HepG2 (cell line): ENCODE results near the gene MAJIN. TPM values are rescaled to one million over a fixed set of nuclear protein-coding genes. Genes with fewer than 3 reads are reported as not detected.

Experiments
- ATAC-seq: fragments of 200-7000 bp; cut with Tn5 transposase; 3 replicates; pipeline ENCODE4 v1.9.1; 2020; ENCODE audit warnings: mild to moderate bottlenecking, moderate library complexity
- BruUV-seq: library from RNA; stranded (reverse); fragments of 400-500 nt; replicated peaks from 2 replicates; lab custom pipeline; 2021; lab: Mats Ljungman, UMichigan
- CTCF ChIA-PET: fragments of 300-600 bp; formaldehyde crosslinking; extraction: SDS; loops from one replicate; lab custom pipeline; 2021; ENCODE audit warnings: low total read pairs, inconsistent platforms, low intra/inter-chr PET ratio; lab: Yijun Ruan, JAX
- POLR2A ChIA-PET: fragments of 350-600 bp; sonication (Branson Sonifier 250); formaldehyde crosslinking; loops from one replicate; lab custom pipeline; 2020; ENCODE audit warnings: antibody characterized with exemption, inconsistent platforms; lab: Yijun Ruan, JAX
- DNase-seq: peaks from one replicate; pipeline ENCODE4 v3.0.0-alpha.2; 2015; ENCODE audit warnings: low spot score
- FAIRE-seq: peaks from 3 replicates; lab custom pipeline; 2011; peaks lifted over from hg19 to GRCh38; lab: Jason Lieb, UNC
- H2AFZ ChIP-seq: one replicate; pipeline ENCODE4 v1.6.1; 2011; ENCODE audit warnings: low read length, inconsistent platforms
- H3K27ac ChIP-seq: fragments of 300-600 bp; 3 replicates; pipeline ENCODE4 v1.8.0; 2011; ENCODE audit warnings: mixed run types, mild to moderate bottlenecking, mixed read lengths, low read length, inconsistent platforms; ENCODE audit not compliant: insufficient read depth; ENCODE audit errors: extremely low read length
- H3K27me3 ChIP-seq, 2 experiments: fragments of 200-600 bp in 1 of 2; 2 replicates in 1 of 2; 3 replicates in 1 of 2; pipeline versions ENCODE4 v1.6.0 to v1.8.0; 2011; ENCODE audit warnings: low read length in 2 of 2, mild to moderate bottlenecking in 2 of 2, moderate library complexity in 2 of 2, inconsistent platforms in 1 of 2; ENCODE audit not compliant: insufficient read depth in 2 of 2, control insufficient read depth in 1 of 2
- H3K36me3 ChIP-seq, 2 experiments: fragments of 200-600 bp in 1 of 2; replicated peaks in 1 of 2; 2 replicates in 1 of 2; 3 replicates in 1 of 2; pipeline versions ENCODE4 v1.5.1 to v1.8.0; 2011; ENCODE audit warnings: low read length in 2 of 2, inconsistent platforms in 1 of 2; ENCODE audit not compliant: insufficient read depth in 2 of 2, control insufficient read depth in 1 of 2
- H3K4me1 ChIP-seq: 2 replicates; pipeline ENCODE4 v1.5.1; 2012; ENCODE audit warnings: low read length, inconsistent platforms; ENCODE audit not compliant: insufficient read depth
- H3K4me2 ChIP-seq: 2 replicates; pipeline ENCODE4 v1.6.0; 2011; ENCODE audit warnings: low read depth, low read length, inconsistent platforms
- H3K4me3 ChIP-seq, 3 experiments: fragments of 200-600 bp in 1 of 3; sonication (generic), shearing (Covaris generic) in 1 of 3; replicated peaks in 1 of 3; 2 replicates each; pipeline ENCODE4 v1.5.1; 2011 to 2016; ENCODE audit warnings: low read length in 3 of 3, inconsistent platforms in 2 of 3, low read depth in 2 of 3, mild to moderate bottlenecking in 2 of 3, control low read depth in 1 of 3, mixed read lengths in 1 of 3; ENCODE audit not compliant: insufficient read depth in 1 of 3
- H3K79me2 ChIP-seq: one replicate; pipeline ENCODE4 v1.6.1; 2011; ENCODE audit warnings: low read length, inconsistent platforms; ENCODE audit not compliant: insufficient read depth
- H3K9ac ChIP-seq: 2 replicates; pipeline ENCODE4 v1.6.0; 2011; ENCODE audit warnings: mild to moderate bottlenecking, low read depth, low read length, inconsistent platforms; ENCODE audit not compliant: insufficient read depth
- H3K9me3 ChIP-seq: 2 replicates; pipeline ENCODE4 v1.5.1; 2012; ENCODE audit warnings: mild to moderate bottlenecking, low read length
- H4K20me1 ChIP-seq: 2 replicates; pipeline ENCODE4 v1.6.0; 2011; ENCODE audit warnings: inconsistent platforms, mild to moderate bottlenecking, low read length, moderate library complexity; ENCODE audit not compliant: insufficient read depth
- HBP1 ChIP-seq: IDR thresholded peaks from 2 replicates; pipeline ENCODE4 v1.6.1; 2016; ENCODE audit warnings: low read depth, control low read depth
- HNF4G ChIP-seq, 2 experiments: sonication (generic) in 1 of 2; formaldehyde crosslinking in 1 of 2; IDR thresholded peaks; 2 replicates each; pipeline versions ENCODE4 v1.4.0 to v1.6.1; 2011 to 2020; ENCODE audit warnings: borderline replicate concordance in 2 of 2, low read depth in 2 of 2, mild to moderate bottlenecking in 2 of 2, low read length in 1 of 2, missing genetic modification reagents in 1 of 2, moderate library complexity in 1 of 2
- KLF12 ChIP-seq: sonication (generic); formaldehyde crosslinking; IDR thresholded peaks from 2 replicates; pipeline ENCODE4 v1.4.0; 2020; ENCODE audit warnings: missing genetic modification reagents, borderline replicate concordance
- KLF6 ChIP-seq: IDR thresholded peaks from 2 replicates; pipeline ENCODE4 v1.8.0; 2016; ENCODE audit warnings: missing biosample characterization, missing genetic modification reagents
- ONECUT2 ChIP-seq: sonication (generic); formaldehyde crosslinking; IDR thresholded peaks from 2 replicates; pipeline ENCODE4 v1.4.0; 2020; ENCODE audit warnings: missing genetic modification reagents
- RBFOX2 ChIP-seq: fragments of 200-400 bp; formaldehyde crosslinking; IDR thresholded peaks from 2 replicates; pipeline ENCODE4 v1.6.1; 2017; ENCODE audit warnings: low read depth, mild to moderate bottlenecking, low read length
- RXRA ChIP-seq: sonication (generic); formaldehyde crosslinking; IDR thresholded peaks from 2 replicates; pipeline ENCODE4 v1.5.1; 2020; ENCODE audit warnings: missing genetic modification reagents
- SIX1 ChIP-seq: sonication (generic); formaldehyde crosslinking; IDR thresholded peaks from 2 replicates; pipeline ENCODE4 v1.4.0; 2020; ENCODE audit warnings: missing genetic modification reagents, borderline replicate concordance
- TEF ChIP-seq: sonication (generic); formaldehyde crosslinking; IDR thresholded peaks from 2 replicates; pipeline ENCODE4 v1.5.0; 2020; ENCODE audit warnings: missing genetic modification reagents
- ZMYM4 ChIP-seq: sonication (generic); formaldehyde crosslinking; IDR thresholded peaks from 2 replicates; pipeline ENCODE4 v1.8.1; 2023; ENCODE audit warnings: mild to moderate bottlenecking, missing genetic modification reagents
- ZNF530 ChIP-seq: sonication (generic); formaldehyde crosslinking; IDR thresholded peaks from 2 replicates; pipeline ENCODE4 v1.5.0; 2020; ENCODE audit warnings: low read depth, mild to moderate bottlenecking, missing genetic modification reagents
- ZSCAN20 ChIP-seq: sonication (generic); formaldehyde crosslinking; IDR thresholded peaks from 2 replicates; pipeline ENCODE4 v1.4.0; 2020; ENCODE audit warnings: missing genetic modification reagents, mild to moderate bottlenecking, borderline replicate concordance
- WGBS: methylation state at CpG from one replicate; pipeline ENCODE4 v1.1.6; 2017; ENCODE audit warnings: low lambda C conversion rate; 5-methylcytosine and 5-hydroxymethylcytosine counted together
- in situ Hi-C: cut with HindIII; loops from 2 replicates; pipeline ENCODE4 v1.10.0; 2017; ENCODE audit warnings: low pct_unique_long_range_greater_than_20kb; ENCODE audit not compliant: extremely low pct_ligation_motif_present
- intact Hi-C: fragments of 100-400 bp; cut with micrococcal nuclease; formaldehyde crosslinking; loops from one replicate; pipeline ENCODE4 v1.10.0; 2022; ENCODE audit not compliant: unreplicated experiment
- polyA plus RNA-seq, 8 experiments: library from polyadenylated mRNA; depleted of rRNA in 3 of 8; stranded (reverse) in 7 of 8; unstranded in 1 of 8; fragments of >200 nt; fragmentation: Illumina TruSeq in 4 of 8; extraction: Trizol in 4 of 8; gene quantifications; 2 replicates each; pipeline versions ENCODE4 v1.2.1 to v1.2.3, GENCODE V29; 2011 to 2016; ENCODE audit warnings: low read depth in 4 of 8, missing spikeins in 1 of 8, mixed read lengths in 1 of 8; ENCODE audit not compliant: insufficient read depth in 1 of 8
- total RNA-seq, 5 experiments: library from RNA; depleted of rRNA; stranded (reverse); fragments of >200 nt; fragmentation: Illumina TruSeq; extraction: Trizol; gene quantifications; 2 replicates each; pipeline ENCODE4 v1.2.3, GENCODE V29; 2016; ENCODE audit warnings: low read depth in 1 of 5
- TF ChIP-seq, protein P1 (sequence below): sonication (generic); formaldehyde crosslinking; IDR thresholded peaks from 2 replicates; pipeline ENCODE4 v1.4.0; 2020; ENCODE audit warnings: missing genetic modification reagents
- TF ChIP-seq, protein P2 (sequence below), 2 experiments: IDR thresholded peaks; 2 replicates each; pipeline ENCODE4 v1.6.1; 2011 to 2012; ENCODE audit warnings: low read length in 2 of 2, borderline replicate concordance in 1 of 2, low read depth in 1 of 2, mild to moderate bottlenecking in 1 of 2, moderate library complexity in 1 of 2

The MAJIN gene
- total and polyA plus RNA-seq, 2 of the 13 experiments (the other 11 are each of a cell fraction or from before 2014, with no cell fraction given), result not detected

- peak; percentile 91 for DNase-seq
- H3K4me3 ChIP-seq, result peak overlapping the region; percentile 80 to 96 (median 95)
- TF ChIP-seq ZSCAN20 (CRISPR knock-in tag) (no peak; the same call in 1 of the 2 replicates), TEF (no peak), HNF4G (IDR thresholded peaks at IDR 0.05; ENCODE audit: borderline replicate concordance, low read depth, low read length) (peak; percentile 96), HNF4G (CRISPR knock-in tag; IDR thresholded peaks at IDR 0.05; ENCODE audit: borderline replicate concordance, low read depth) (peak; percentile 83; the same call in 1 of the 2 replicates), KLF6 (CRISPR knock-in tag) (peak; percentile 72; the same call in 1 of the 2 replicates), RBFOX2 (peak; percentile 82), ONECUT2 (CRISPR knock-in tag) (peak; percentile 28), KLF12 (CRISPR knock-in tag) (peak; percentile 89; the same call in 1 of the 2 replicates), ZNF530 (CRISPR knock-in tag) (no peak), SIX1 (peak; percentile 62; the same call in 1 of the 2 replicates), HBP1 (CRISPR knock-in tag) (peak; percentile 44; the same call in 1 of the 2 replicates), RXRA (CRISPR knock-in tag) (peak; percentile 80), ZMYM4 (CRISPR knock-in tag) (peak; percentile 64)
- TF ChIP-seq, protein P1, sequence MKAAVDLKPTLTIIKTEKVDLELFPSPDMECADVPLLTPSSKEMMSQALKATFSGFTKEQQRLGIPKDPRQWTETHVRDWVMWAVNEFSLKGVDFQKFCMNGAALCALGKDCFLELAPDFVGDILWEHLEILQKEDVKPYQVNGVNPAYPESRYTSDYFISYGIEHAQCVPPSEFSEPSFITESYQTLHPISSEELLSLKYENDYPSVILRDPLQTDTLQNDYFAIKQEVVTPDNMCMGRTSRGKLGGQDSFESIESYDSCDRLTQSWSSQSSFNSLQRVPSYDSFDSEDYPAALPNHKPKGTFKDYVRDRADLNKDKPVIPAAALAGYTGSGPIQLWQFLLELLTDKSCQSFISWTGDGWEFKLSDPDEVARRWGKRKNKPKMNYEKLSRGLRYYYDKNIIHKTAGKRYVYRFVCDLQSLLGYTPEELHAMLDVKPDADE (CRISPR knock-in tag), result no peak
- TF ChIP-seq, protein P2, sequence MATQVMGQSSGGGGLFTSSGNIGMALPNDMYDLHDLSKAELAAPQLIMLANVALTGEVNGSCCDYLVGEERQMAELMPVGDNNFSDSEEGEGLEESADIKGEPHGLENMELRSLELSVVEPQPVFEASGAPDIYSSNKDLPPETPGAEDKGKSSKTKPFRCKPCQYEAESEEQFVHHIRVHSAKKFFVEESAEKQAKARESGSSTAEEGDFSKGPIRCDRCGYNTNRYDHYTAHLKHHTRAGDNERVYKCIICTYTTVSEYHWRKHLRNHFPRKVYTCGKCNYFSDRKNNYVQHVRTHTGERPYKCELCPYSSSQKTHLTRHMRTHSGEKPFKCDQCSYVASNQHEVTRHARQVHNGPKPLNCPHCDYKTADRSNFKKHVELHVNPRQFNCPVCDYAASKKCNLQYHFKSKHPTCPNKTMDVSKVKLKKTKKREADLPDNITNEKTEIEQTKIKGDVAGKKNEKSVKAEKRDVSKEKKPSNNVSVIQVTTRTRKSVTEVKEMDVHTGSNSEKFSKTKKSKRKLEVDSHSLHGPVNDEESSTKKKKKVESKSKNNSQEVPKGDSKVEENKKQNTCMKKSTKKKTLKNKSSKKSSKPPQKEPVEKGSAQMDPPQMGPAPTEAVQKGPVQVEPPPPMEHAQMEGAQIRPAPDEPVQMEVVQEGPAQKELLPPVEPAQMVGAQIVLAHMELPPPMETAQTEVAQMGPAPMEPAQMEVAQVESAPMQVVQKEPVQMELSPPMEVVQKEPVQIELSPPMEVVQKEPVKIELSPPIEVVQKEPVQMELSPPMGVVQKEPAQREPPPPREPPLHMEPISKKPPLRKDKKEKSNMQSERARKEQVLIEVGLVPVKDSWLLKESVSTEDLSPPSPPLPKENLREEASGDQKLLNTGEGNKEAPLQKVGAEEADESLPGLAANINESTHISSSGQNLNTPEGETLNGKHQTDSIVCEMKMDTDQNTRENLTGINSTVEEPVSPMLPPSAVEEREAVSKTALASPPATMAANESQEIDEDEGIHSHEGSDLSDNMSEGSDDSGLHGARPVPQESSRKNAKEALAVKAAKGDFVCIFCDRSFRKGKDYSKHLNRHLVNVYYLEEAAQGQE (IDR thresholded peaks at IDR 0.05; ENCODE audit: borderline replicate concordance in 1 of 2, low read depth in 1 of 2, low read length in 2 of 2), result peak in 1 of 2 experiments; percentile 59; a peak in 1 of 4 replicates
Measured at GRCh38 chr11:64893194-64894069, 78.5 kb downstream of the MAJIN start.

More at GRCh38 chr11:64893194-64894069, 78.5 kb downstream of the MAJIN start:
- peak overlapping the region; percentile 88 for H3K27ac ChIP-seq
- H4K20me1 ChIP-seq, result peaks cover 10% of the 10 kb centered on the region; the same call in 1 of the 2 replicates
- intact Hi-C loops, result loop anchor here (1.0 kb wide), 2 partner anchors 23 to 46 kb away; no protein-coding TSS in a partner anchor
- no peaks in the 10 kb centered on the region; a peak in 1 of 5 replicates for H3K27me3 ChIP-seq
- FAIRE-seq (peak; percentile 97), ATAC-seq (peak; percentile 85)
- no peak overlapping the region for H2AFZ ChIP-seq
- POLR2A ChIA-PET, result interaction anchor here (0.8 to 11.5 kb wide), 14 partner anchors 17 to 537 kb away, joined by 3 to 132 read pairs (median 5); partner anchors contain the start of genes BATF2, CDC42BPG, EHD1 and MEN1
- in situ Hi-C loops, result loop anchor here (5.0 kb wide), 2 partner anchors 46 to 106 kb away; no protein-coding TSS in a partner anchor
- CTCF ChIA-PET, result interaction anchor here (1.8 to 3.9 kb wide), 3 partner anchors 23 to 50 kb away, joined by 5 to 72 read pairs (median 8); no protein-coding TSS in a partner anchor
- peaks cover 55% of the 10 kb centered on the region for H3K4me1 ChIP-seq
- BruUV-seq, result TSS peak; percentile 73
- H3K9me3 ChIP-seq, result no peaks in the 10 kb centered on the region
- peak overlapping the region; percentile 94 for H3K4me2 ChIP-seq
- peak overlapping the region; percentile 96 for H3K9ac ChIP-seq
- H3K36me3 ChIP-seq, result peaks cover 5 to 11% of the 10 kb centered on the region in 2 experiments; a peak in 2 of 5 replicates
- peaks cover 27% of the 10 kb centered on the region for H3K79me2 ChIP-seq
- 0% methylated on average over 3 of the region's 25 CpGs for WGBS
